Measurements from ENCODE around the gene LAMTOR5.

LAMTOR5 gene

GRCh38 chr1:110450929-110451328 lies 43.4 kb upstream of the LAMTOR5 start, which contains the start of gene PROK1:
Gene PROK1 (plus strand): TSS chr1:110451149. CDS start chr1:110451217, 68 bp downstream.
- ChIA-PET CTCF (interaction anchor here (1.0 to 4.7 kb wide), 5 partner anchors 9 to 254 kb away, joined by 3 to 24 read pairs (median 20); no protein-coding TSS in a partner anchor), POLR2A (no interaction called here)
- DNase-seq (ENCODE audit: extremely low spot score), result no peak
- no peak for TF ChIP-seq CTCF (IDR thresholded peaks at IDR 0.05; ENCODE audit: control extremely low read depth, extremely low read depth, low read depth, missing control alignments)

- POLR2A ChIA-PET, result no interaction called here
- no peak for TF ChIP-seq CTCF (IDR thresholded peaks at IDR 0.05; ENCODE audit: control extremely low read depth, extremely low read depth, low read depth, missing control alignments)
- DNase-seq (ENCODE audit: extremely low spot score), result no peak
- CTCF ChIA-PET, result interaction anchor here (0.7 to 3.2 kb wide), 3 partner anchors 10 to 253 kb away, joined by 3 to 24 read pairs (median 5); no protein-coding TSS in a partner anchor
These were observed 42.5 kb upstream of the LAMTOR5 start for GRCh38 chr1:110449661-110450651.

- no peak for TF ChIP-seq CTCF (IDR thresholded peaks at IDR 0.05; ENCODE audit: control extremely low read depth, extremely low read depth, low read depth, missing control alignments)
- no peak for DNase-seq (ENCODE audit: extremely low spot score)
- ChIA-PET CTCF (interaction anchor here (0.9 to 1.9 kb wide), 3 partner anchors 9 to 16 kb away, joined by 3 to 7 read pairs (median 6); no protein-coding TSS in a partner anchor), POLR2A (no interaction called here)
These were observed 37.1 kb upstream of the LAMTOR5 start for GRCh38 chr1:110444561-110444960.

- ChIA-PET CTCF (interaction anchor here (1.0 to 1.9 kb wide), 6 partner anchors 10 to 246 kb away, joined by 3 to 6 read pairs (median 5); no protein-coding TSS in a partner anchor), POLR2A (no interaction called here)
- no peak for DNase-seq (ENCODE audit: extremely low spot score)
- no peak for TF ChIP-seq CTCF (IDR thresholded peaks at IDR 0.05; ENCODE audit: control extremely low read depth, extremely low read depth, low read depth, missing control alignments)
These were observed 36.0 kb upstream of the LAMTOR5 start for GRCh38 chr1:110443451-110443850.

GRCh38 chr1:110441888-110442287 lies 34.4 kb upstream of the LAMTOR5 start:
- POLR2A ChIA-PET, result no interaction called here
- DNase-seq (ENCODE audit: extremely low spot score), result no peak

More at GRCh38 chr1:110441888-110442287, 34.4 kb upstream of the LAMTOR5 start:
- CTCF ChIA-PET, result interaction anchor here (0.7 to 3.6 kb wide), 7 partner anchors 18 to 236 kb away, joined by 3 to 16 read pairs (median 5); no protein-coding TSS in a partner anchor
- TF ChIP-seq CTCF (IDR thresholded peaks at IDR 0.05; ENCODE audit: control extremely low read depth, extremely low read depth, low read depth, missing control alignments), result no peak

All from GM10248 (cell line).